HG03196 (cell line): ENCODE data around the gene MKKS.
"Not testable (repeated sequence)": the region's sequence is repeated elsewhere in the genome, so short reads cannot be mapped to it uniquely, and the experiment has no call there.

ENCODE experiments used
- ATAC-seq: cut with Tn5 transposase; IDR thresholded peaks from one replicate; pipeline ENCODE4 v1.9.1; 2021; ENCODE audit not compliant: unreplicated experiment

The MKKS gene

DNA sequence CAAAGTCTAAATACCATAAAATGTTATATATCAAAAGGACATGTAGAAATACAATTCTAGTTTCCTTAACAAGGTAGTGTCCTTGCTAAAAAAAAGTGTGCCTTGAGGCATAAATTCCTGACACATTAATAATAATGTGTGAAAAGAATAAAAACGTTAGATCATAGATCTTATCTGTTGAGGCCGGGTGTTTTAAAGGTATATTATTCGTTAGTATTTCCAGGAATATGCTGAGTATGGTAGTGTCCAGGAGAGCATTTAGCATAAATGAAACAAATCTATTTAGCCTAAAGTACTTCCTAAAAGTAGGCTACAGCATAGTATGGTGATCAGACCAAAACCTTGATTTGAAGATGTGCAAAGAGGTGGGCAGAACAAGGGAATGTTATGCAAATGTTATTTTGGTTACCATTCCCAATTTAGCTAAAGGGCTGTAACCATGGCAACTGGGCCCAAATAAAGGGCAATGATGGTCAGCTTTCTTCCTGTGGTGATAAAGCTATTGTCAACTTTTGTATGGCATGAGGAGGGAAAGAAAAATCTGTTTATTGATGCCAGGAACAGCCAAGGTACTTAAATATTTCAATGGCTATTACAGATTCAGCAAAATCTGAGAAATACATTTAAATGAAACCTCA lies 18.9 kb downstream of the MKKS start:
- no peak for ATAC-seq

DNA sequence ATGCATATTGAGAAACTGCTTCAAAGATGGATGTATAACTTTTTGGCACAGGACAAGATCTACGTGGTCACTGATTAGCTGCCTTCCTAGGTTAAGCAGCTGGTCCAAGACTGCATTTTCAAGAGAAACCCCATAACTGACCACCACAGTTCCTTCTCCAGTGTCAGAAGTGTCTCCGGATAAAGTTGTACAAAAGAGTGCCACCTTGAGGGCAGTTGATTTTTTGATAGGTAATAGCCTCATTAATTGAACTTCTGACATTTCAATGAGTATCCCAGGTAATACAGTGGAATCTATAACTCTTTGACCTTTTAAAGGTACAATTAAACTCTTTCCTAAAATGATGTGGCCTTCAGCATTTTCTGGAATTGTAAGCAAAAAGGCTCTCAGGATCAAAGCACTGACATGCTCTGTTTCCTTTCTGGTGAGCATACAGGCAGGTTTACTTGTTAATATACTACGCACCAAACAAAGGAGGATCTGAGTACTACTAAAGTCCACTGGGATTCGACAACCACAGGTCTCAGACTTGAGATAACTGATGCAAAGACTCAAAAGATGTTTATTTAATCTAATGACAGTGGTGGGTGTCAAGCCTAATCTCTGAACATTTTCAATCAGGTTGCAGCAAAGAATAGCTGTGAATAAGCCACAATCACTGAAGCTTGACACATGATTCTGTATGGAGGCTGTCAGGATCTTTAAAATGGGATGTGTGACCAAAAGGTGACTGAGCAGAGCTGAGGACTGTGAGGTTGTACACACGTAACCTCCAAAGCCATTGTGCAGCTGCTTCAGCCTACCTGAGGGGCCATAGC lies 21.2 kb downstream of the MKKS start:
- peak; percentile 63 for ATAC-seq

DNA sequence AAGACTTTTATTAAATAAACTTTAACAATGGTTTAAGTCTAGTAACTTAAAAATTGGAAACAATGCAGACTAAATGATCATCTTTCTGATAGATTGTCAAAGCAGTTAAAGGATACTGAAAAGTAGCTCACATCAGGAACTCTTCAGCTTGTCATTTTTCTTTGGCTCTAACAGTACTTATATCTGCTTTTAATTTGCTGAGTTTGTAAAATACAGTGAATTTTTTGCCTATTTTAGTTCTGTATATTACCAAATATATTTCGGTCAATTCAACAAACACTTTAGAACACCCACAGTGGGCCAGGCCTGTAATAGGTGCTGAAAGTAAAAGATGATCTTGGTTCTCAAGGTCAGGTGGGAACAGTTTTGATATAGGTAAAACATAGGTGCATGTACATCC lies 22.3 kb downstream of the MKKS start:
- no peak for ATAC-seq

DNA sequence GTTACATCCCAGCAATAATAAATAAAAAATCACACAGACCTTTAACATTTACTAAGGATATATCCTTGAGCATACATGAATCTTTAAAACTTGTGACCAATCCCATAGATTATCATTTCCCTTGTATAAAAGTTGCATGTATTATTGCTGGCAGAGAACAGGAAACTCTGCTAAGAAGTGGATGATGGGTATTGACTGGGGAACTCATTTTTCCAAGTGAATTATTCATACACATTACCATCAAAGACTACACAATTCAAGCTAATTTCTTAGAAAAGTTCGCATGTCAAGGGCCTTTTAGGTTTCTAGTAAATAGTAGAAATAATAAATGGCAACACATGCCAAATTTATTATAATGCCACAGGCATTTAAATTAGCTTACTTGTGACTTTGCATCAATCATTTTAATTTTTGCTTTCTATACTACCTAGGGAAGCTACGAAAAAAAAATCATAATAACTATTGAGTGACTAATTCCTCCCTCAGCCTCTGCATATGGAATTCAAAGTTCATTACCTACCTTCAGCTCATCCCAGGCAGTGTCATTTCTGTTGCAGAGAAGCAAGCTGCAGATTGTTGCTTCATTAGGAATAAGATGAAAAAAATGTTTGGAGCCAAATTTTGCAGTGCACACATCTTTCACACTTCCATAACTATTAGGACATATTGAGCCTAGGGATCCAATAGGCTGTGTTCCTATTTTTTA lies 25.8 kb downstream of the MKKS start:
- ATAC-seq = no peak

DNA sequence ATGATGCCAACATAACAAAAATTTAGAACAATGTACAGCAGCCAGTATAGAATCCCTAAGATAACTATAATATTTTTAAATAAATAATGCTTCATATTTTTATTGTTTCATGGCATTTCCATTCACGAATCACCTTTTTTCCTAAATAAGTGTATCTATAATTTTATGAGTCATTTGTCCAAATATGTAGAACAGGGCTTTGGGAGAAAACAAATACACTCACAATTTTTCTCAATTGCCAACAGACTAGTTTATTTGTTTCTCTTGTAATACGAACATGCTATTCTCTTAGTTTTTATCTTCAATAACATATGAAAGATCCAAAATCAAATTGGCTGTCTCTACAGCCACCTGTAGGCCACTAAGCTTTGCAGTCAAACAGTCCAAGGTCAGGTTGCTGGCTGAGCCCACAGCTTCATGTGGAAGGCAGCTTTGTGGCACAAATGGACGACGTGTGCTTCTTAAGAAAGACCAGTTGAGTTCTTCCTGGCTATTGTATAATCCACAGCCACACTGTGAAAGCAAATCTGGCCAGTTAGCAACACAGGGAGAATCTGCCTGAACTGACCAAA lies 29.0 kb downstream of the MKKS start:
- ATAC-seq = no peak

DNA sequence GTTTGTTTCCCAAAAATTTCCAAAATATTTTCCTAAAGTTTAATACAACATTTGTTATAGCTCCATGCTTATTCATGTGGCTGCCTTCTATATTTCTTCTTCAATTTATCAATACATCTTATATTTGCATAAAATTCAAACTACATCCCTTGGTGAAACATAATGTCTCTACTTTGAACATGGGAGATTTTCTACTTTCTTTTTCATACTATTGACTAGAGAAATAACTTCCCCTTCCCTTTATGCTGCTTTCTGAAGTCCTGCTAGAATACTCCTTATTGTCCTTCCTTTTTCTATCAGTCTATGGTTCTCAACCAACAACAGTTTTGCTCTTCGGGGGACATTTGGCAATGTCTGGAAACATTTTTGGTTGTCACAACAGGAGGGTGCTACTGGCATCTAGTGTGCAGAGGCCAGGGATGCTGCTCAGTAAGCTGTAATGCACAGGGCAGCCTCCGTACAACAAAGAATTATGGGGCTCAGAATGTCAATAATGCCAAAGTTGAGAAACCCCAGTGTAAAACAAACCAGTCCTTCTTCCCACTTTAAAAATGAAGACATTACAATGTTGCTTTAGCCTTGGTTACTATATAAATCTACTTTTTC lies 29.9 kb downstream of the MKKS start:
- ATAC-seq = no peak

DNA sequence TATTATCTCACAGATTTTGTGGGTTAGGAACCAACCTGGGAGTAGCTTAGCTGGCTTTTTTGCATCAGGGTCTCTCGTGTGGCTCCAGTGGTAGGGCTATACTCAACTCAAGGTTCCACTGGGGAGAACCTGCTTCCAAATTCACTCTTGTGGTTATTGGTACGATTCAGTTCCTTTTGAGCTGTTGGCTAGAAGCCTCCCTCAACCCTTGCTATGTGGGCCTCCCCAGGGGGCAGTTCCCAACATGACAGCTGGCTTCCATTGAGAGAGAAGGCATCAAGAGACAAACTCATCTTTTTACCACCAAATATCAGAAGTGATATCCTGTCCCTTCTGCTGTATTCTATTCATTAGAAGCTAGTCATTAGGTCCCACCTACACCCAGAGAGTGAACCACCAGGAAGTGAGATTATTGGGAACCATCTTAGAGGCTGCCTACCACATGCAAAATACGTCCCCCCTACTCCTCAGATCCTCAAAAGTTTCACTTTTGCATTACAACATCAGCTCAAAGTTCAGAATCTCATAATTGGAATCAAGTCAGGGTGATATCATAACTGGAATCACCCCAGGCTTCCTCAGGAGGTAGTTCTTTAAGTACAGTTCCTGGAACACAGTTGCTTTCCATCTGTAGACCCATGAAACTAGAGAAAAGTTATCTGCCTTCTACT lies 30.9 kb downstream of the MKKS start:
- no peak for ATAC-seq

DNA sequence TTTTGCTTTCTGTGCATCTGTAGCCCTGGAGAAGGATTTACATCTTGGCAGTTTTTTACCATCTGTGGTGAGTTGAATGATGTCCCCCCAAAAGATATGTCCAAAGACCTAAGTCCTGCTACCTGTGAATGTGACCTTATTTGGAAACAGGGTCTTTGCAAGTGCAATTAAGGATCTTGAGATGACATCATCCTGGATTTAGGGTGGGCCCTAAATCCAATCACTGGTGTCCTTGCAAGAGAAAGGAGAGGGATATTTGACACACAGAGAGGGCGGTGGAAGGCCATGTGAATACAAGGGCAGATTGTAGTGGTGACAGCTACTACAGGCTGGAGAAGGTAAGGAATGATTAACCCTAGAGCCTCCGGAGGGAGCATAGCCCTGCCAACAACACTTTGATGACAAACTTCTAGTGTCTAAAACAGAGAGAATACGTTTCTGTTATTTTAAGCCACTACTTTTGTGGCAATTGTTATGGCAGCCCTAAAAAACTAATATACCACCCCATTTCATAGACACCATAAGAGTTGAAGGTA lies 35.1 kb downstream of the MKKS start:
- ATAC-seq = no peak

DNA sequence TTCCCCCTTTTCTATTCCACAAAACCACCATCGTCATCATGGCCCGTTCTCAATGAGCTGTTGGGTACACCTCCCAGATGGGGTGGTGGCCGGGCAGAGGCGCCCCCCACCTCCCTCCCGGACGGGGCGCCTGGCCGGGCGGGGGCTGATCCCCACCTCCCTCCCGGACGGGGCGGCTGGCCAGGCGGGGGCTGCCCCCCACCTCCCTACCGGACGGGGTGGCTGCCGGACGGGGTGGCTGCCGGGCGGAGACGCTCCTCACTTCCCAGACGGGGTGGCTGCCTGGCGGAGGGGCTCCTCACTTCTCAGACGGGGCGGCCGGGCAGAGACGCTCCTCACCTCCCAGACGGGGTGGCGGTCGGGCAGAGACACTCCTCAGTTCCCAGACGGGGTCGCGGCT lies 39.3 kb downstream of the MKKS start:
- ATAC-seq = not testable (repeated sequence)

DNA sequence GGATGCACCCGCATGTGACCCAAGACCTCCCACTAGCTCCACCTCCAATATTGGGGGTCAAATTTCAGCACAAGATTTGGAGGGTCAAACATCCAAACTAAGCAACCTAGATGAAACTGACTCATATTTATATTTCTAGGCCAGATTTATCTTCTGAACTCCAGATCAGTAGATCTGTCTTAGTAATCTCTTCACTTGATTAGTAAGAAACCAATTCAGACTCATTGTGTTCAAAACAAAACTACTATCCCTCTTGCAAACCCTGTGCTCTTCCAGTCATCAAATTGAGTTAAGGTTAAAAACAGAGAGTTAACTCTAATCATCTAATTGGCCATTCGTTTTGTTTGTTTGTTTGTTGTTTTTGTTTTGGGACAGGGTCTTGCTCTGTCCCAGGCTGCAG lies 43.3 kb downstream of the MKKS start:
- no peak for ATAC-seq

DNA sequence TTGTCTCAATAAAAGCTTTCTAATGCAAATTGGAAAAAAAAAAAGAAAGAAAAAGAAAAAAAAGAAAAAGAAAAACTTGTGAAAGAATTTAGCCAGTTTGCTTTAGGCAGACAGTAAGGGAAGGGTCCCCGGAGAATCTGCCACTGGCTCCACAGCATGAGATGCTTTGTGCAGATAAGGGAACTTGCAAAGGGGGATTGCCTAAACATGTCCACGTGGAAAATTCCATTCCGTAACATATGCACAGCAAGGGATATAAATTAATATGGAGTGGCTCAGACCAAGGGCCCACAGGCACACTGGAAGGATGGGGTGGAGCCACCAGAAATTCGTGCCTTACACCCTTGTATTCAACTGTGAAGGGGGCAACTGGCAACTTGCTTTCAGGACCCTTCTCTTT lies 45.4 kb downstream of the MKKS start:
- no peak for ATAC-seq

DNA sequence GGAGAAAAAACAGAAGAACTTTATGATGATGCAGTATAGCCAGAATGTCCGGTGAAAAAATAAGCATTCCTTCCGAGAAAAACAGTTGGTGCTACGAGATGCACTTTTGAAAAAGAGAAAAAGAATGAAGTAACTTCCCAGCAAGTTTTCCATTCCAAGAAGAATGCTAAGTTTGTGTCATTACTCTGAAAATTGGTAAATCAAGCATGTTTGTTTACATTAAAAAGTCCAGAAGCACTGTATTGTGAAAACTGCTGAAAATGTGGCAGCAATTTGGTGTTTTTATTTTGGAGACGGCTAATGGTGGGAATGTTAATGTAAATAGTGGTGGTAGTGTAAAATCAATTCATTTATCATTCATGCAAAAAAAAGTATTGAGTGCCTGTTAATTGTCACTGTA lies 46.3 kb downstream of the MKKS start:
- ATAC-seq = no peak

DNA sequence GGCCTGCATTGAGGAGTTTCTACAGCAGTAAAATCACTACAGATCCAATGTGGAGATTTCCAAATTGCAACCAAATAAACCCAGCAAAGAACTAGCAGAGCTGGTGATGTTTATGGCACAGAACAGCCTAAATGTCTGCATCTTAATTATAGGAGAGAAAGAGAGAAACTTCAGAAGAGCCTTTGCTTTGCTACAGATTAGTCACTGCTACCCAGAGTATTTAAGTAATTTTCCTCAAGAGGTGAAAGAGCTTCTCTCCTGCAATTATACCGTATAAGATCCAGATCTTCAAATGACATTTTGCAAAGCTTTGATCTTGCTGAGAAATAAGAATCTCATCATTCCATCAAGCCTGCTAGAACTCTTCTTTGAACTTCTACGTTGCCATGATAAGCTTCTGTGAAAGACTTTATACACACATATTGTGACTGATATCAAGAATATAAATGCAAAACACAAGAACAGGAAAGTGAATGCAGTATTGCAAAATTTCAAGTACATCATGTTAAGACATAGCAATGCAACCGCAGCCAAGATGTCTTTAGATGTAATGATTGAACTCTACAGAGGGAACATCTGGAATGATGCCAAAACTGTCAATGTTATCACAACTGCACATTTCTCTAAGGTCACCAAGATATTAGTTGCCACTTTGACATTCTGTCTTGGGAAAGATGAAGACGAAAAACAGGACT lies 48.0 kb downstream of the MKKS start:
- no peak for ATAC-seq

DNA sequence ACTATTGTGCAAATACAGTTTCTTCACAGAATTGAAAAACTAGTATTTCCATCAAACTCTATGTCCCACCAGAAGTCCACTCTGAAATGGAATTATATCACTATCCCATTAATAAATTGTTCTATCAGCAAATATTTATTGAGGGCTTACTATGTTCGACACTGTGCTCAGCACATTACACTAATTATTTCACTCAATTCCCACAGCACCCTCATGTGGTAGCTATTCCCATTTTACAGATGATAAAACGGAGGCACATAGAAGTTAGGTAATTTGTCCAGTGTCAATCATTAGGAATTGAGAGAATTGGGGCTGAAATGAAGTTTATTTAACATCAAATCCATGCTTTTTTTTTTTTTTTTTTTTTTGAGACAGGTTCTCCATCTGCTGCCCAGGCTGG lies 52.5 kb downstream of the MKKS start:
- no peak for ATAC-seq

DNA sequence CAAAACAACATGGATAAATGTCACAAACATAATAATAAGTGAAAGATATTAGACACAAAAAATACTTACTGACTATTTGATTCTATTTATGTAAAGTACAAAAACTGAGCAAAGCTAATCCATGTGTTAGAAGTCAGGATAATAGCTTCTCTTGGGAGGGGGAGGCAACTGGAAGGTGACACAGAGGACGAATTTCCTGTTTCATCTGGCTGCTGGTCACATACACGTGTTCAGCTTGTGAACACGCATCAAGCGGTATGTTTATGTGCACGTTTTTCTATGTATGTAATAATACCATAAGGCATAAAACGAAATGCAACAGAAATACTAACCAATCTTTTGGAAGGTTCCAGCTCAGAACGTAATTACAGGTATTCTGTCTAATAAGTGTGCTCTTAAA lies 54.3 kb downstream of the MKKS start:
- ATAC-seq = no peak

DNA sequence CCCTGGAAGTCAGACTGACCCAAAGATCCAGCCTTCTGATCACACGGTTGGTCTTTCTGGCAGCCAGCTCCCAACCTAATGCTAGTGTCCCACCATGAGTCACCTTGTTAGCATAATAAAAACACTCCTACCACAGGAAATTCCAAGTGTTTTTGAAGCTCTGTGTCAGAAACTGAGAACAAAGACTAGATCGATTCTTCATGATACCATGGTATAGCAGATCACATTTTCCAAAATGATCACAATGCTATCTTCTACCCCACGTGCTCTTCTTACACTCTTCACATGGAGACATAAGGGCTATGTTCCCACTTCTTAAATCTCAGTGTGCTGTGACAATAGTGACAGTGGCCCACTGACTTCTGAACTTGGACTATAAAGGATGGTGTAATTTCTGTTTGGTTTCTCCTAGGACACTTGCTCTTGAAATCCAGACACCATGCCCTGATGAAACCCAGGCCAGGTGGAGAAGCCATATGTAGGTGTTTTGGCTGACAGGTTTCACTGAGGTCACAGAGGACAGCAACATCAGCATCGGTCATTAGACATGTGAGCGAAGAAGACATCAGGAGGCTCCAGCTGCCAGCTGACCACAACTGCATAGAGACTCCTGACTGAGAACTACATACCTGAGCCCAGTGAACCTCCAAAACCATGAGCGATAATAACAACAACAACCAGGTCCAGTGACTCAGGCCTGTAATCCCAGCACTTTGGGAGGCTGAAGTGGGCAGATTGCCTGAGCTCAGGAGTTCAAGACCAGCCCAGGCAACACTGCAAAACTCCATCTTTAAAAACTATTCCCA lies 57.5 kb downstream of the MKKS start:
- no peak for ATAC-seq

DNA sequence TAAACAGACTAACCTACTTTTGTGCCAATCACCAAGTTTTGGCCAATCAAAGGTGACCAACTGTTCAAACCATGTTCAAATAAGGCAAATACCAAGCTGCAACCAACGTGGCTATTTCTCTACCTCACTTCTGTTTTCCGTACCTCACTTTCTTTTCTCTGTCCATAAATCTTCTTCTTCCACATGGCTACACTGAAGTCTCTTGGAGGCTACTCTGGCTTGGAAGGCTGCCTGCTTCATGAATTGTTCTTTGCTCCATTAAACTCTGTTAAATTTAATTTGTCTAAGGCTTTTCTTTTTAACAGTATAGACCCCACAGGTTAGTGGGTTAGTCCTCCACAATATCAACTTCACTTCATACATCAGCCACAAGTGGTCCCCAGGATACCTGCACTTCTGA lies 58.8 kb downstream of the MKKS start:
- no peak for ATAC-seq

DNA sequence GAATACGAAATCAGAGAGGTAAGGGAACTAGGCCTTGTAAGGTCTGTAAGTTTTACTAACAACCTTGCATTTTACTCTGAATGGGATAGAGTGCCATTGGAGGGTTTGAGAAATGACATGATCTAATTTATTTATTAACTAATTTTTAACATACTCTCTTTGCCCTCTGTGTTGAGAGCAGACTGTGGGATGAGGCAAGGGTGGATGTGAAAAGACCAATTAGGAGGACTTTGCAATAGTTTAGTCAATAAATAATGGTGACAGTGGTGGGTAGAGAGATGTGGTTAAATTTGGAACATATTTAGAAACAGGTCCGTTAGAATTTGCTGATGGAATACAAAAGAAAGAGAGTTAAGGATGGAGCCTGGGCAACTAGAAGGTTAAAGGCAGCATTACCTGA lies 60.0 kb downstream of the MKKS start:
- no peak for ATAC-seq

DNA sequence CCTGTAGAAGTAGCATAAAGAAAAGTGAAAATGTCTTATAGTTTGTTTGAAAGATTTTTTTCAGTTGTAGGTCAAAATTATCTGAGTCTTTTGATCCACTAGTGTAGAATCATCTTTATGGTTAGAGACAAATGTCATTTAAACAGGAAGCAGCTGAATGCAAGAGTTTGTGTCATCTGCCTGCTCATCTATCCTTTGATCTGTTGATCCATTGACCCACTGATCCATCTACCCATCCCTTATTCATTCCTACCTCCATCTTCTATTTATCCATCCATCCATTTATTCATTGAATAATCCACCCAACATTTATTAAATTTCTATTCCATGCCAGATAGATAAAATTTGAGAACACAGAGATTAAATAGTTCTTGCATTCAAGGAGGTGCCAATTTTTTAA lies 62.6 kb downstream of the MKKS start:
- ATAC-seq = no peak
